HepG2 (cell line): ENCODE data around the gene CTAGE1. TPM values are rescaled to one million over a fixed set of nuclear protein-coding genes. Genes with fewer than 3 reads are reported as not detected.

Source experiments
- ATAC-seq: fragments of 200-7000 bp; cut with Tn5 transposase; 3 replicates; pipeline ENCODE4 v1.9.1; 2020; ENCODE audit warnings: mild to moderate bottlenecking, moderate library complexity
- BruUV-seq: library from RNA; stranded (reverse); fragments of 400-500 nt; replicated peaks from 2 replicates; lab custom pipeline; 2021; lab: Mats Ljungman, UMichigan
- CTCF ChIA-PET: fragments of 300-600 bp; formaldehyde crosslinking; extraction: SDS; loops from one replicate; lab custom pipeline; 2021; ENCODE audit warnings: low total read pairs, inconsistent platforms, low intra/inter-chr PET ratio; lab: Yijun Ruan, JAX
- POLR2A ChIA-PET: fragments of 350-600 bp; sonication (Branson Sonifier 250); formaldehyde crosslinking; loops from one replicate; lab custom pipeline; 2020; ENCODE audit warnings: antibody characterized with exemption, inconsistent platforms; lab: Yijun Ruan, JAX
- DNase-seq: peaks from one replicate; pipeline ENCODE4 v3.0.0-alpha.2; 2015; ENCODE audit warnings: low spot score
- FAIRE-seq: peaks from 3 replicates; lab custom pipeline; 2011; peaks lifted over from hg19 to GRCh38; lab: Jason Lieb, UNC
- H2AFZ ChIP-seq: one replicate; pipeline ENCODE4 v1.6.1; 2011; ENCODE audit warnings: low read length, inconsistent platforms
- H3K27ac ChIP-seq: fragments of 300-600 bp; 3 replicates; pipeline ENCODE4 v1.8.0; 2011; ENCODE audit warnings: mixed run types, mild to moderate bottlenecking, mixed read lengths, low read length, inconsistent platforms; ENCODE audit not compliant: insufficient read depth; ENCODE audit errors: extremely low read length
- H3K27me3 ChIP-seq, 2 experiments: fragments of 200-600 bp in 1 of 2; 2 replicates in 1 of 2; 3 replicates in 1 of 2; pipeline versions ENCODE4 v1.6.0 to v1.8.0; 2011; ENCODE audit warnings: low read length in 2 of 2, mild to moderate bottlenecking in 2 of 2, moderate library complexity in 2 of 2, inconsistent platforms in 1 of 2; ENCODE audit not compliant: insufficient read depth in 2 of 2, control insufficient read depth in 1 of 2
- H3K36me3 ChIP-seq, 2 experiments: fragments of 200-600 bp in 1 of 2; replicated peaks in 1 of 2; 2 replicates in 1 of 2; 3 replicates in 1 of 2; pipeline versions ENCODE4 v1.5.1 to v1.8.0; 2011; ENCODE audit warnings: low read length in 2 of 2, inconsistent platforms in 1 of 2; ENCODE audit not compliant: insufficient read depth in 2 of 2, control insufficient read depth in 1 of 2
- H3K4me1 ChIP-seq: 2 replicates; pipeline ENCODE4 v1.5.1; 2012; ENCODE audit warnings: low read length, inconsistent platforms; ENCODE audit not compliant: insufficient read depth
- H3K4me2 ChIP-seq: 2 replicates; pipeline ENCODE4 v1.6.0; 2011; ENCODE audit warnings: low read depth, low read length, inconsistent platforms
- H3K4me3 ChIP-seq, 3 experiments: fragments of 200-600 bp in 1 of 3; sonication (generic), shearing (Covaris generic) in 1 of 3; replicated peaks in 1 of 3; 2 replicates each; pipeline ENCODE4 v1.5.1; 2011 to 2016; ENCODE audit warnings: low read length in 3 of 3, inconsistent platforms in 2 of 3, low read depth in 2 of 3, mild to moderate bottlenecking in 2 of 3, control low read depth in 1 of 3, mixed read lengths in 1 of 3; ENCODE audit not compliant: insufficient read depth in 1 of 3
- H3K79me2 ChIP-seq: one replicate; pipeline ENCODE4 v1.6.1; 2011; ENCODE audit warnings: low read length, inconsistent platforms; ENCODE audit not compliant: insufficient read depth
- H3K9ac ChIP-seq: 2 replicates; pipeline ENCODE4 v1.6.0; 2011; ENCODE audit warnings: mild to moderate bottlenecking, low read depth, low read length, inconsistent platforms; ENCODE audit not compliant: insufficient read depth
- H3K9me3 ChIP-seq: 2 replicates; pipeline ENCODE4 v1.5.1; 2012; ENCODE audit warnings: mild to moderate bottlenecking, low read length
- H4K20me1 ChIP-seq: 2 replicates; pipeline ENCODE4 v1.6.0; 2011; ENCODE audit warnings: inconsistent platforms, mild to moderate bottlenecking, low read length, moderate library complexity; ENCODE audit not compliant: insufficient read depth
- CHD2 ChIP-seq: IDR thresholded peaks from 2 replicates; pipeline ENCODE4 v1.6.1; 2011; ENCODE audit warnings: low read depth, low read length, improper control_type of control experiment
- JARID2 ChIP-seq: sonication (generic); formaldehyde crosslinking; IDR thresholded peaks from 2 replicates; pipeline ENCODE4 v1.8.1; 2023; ENCODE audit warnings: missing genetic modification reagents, inconsistent platforms; ENCODE audit not compliant: insufficient replicate concordance
- KLF9 ChIP-seq: IDR thresholded peaks from 2 replicates; pipeline ENCODE4 v1.6.1; 2016; ENCODE audit warnings: low read depth
- SKIL ChIP-seq: sonication (generic); formaldehyde crosslinking; IDR thresholded peaks from 2 replicates; pipeline ENCODE4 v1.8.0; 2022; ENCODE audit warnings: missing genetic modification reagents, mild to moderate bottlenecking, moderate library complexity, borderline replicate concordance
- SPEN ChIP-seq: sonication (generic); formaldehyde crosslinking; IDR thresholded peaks from 2 replicates; pipeline ENCODE4 v1.5.1; 2020; ENCODE audit warnings: low read depth, mild to moderate bottlenecking, missing genetic modification reagents
- SRF ChIP-seq: IDR thresholded peaks from 2 replicates; pipeline ENCODE4 v1.6.1; 2011; ENCODE audit warnings: mild to moderate bottlenecking, low read depth, low read length, moderate library complexity
- TP53 ChIP-seq: sonication (generic); formaldehyde crosslinking; conservative IDR thresholded peaks from 2 replicates; pipeline ENCODE4 v1.4.0; 2020; ENCODE audit warnings: missing genetic modification reagents
- ZFP36L2 ChIP-seq: sonication (generic); formaldehyde crosslinking; IDR thresholded peaks from 2 replicates; pipeline ENCODE4 v1.4.0; 2020; ENCODE audit warnings: missing genetic modification reagents
- ZFP82 ChIP-seq: sonication (generic); formaldehyde crosslinking; IDR thresholded peaks from 2 replicates; pipeline ENCODE4 v1.5.1; 2020; ENCODE audit warnings: mild to moderate bottlenecking, missing genetic modification reagents, borderline replicate concordance
- ZIK1 ChIP-seq: sonication (generic); formaldehyde crosslinking; IDR thresholded peaks from 2 replicates; pipeline ENCODE4 v1.5.0; 2020; ENCODE audit warnings: mild to moderate bottlenecking, low read depth, missing genetic modification reagents, borderline replicate concordance
- ZNF10 ChIP-seq: sonication (generic); formaldehyde crosslinking; IDR thresholded peaks from 2 replicates; pipeline ENCODE4 v1.4.0; 2020; ENCODE audit warnings: mild to moderate bottlenecking, low read depth, missing genetic modification reagents, borderline replicate concordance
- ZNF564 ChIP-seq: sonication (generic); formaldehyde crosslinking; IDR thresholded peaks from 2 replicates; pipeline ENCODE4 v1.8.1; 2023; ENCODE audit warnings: mild to moderate bottlenecking, missing genetic modification reagents
- ZNF577 ChIP-seq: sonication (generic); formaldehyde crosslinking; IDR thresholded peaks from 2 replicates; pipeline ENCODE4 v1.4.0; 2020; ENCODE audit warnings: mild to moderate bottlenecking, low read depth, missing genetic modification reagents, borderline replicate concordance
- ZNF670 ChIP-seq: sonication (generic); formaldehyde crosslinking; IDR thresholded peaks from 2 replicates; pipeline ENCODE4 v1.8.0; 2022; ENCODE audit warnings: mild to moderate bottlenecking, missing genetic modification reagents, borderline replicate concordance
- ZNF878 ChIP-seq: sonication (generic); formaldehyde crosslinking; IDR thresholded peaks from 2 replicates; pipeline ENCODE4 v1.8.1; 2023; ENCODE audit warnings: mild to moderate bottlenecking, missing genetic modification reagents, moderate library complexity
- WGBS: methylation state at CpG from one replicate; pipeline ENCODE4 v1.1.6; 2017; ENCODE audit warnings: low lambda C conversion rate; 5-methylcytosine and 5-hydroxymethylcytosine counted together
- in situ Hi-C: cut with HindIII; loops from 2 replicates; pipeline ENCODE4 v1.10.0; 2017; ENCODE audit warnings: low pct_unique_long_range_greater_than_20kb; ENCODE audit not compliant: extremely low pct_ligation_motif_present
- intact Hi-C: fragments of 100-400 bp; cut with micrococcal nuclease; formaldehyde crosslinking; loops from one replicate; pipeline ENCODE4 v1.10.0; 2022; ENCODE audit not compliant: unreplicated experiment
- polyA plus RNA-seq, 8 experiments: library from polyadenylated mRNA; depleted of rRNA in 3 of 8; stranded (reverse) in 7 of 8; unstranded in 1 of 8; fragments of >200 nt; fragmentation: Illumina TruSeq in 4 of 8; extraction: Trizol in 4 of 8; gene quantifications; 2 replicates each; pipeline versions ENCODE4 v1.2.1 to v1.2.3, GENCODE V29; 2011 to 2016; ENCODE audit warnings: low read depth in 4 of 8, missing spikeins in 1 of 8, mixed read lengths in 1 of 8; ENCODE audit not compliant: insufficient read depth in 1 of 8
- total RNA-seq, 5 experiments: library from RNA; depleted of rRNA; stranded (reverse); fragments of >200 nt; fragmentation: Illumina TruSeq; extraction: Trizol; gene quantifications; 2 replicates each; pipeline ENCODE4 v1.2.3, GENCODE V29; 2016; ENCODE audit warnings: low read depth in 1 of 5
- TF ChIP-seq, protein P1 (sequence below): sonication (generic); formaldehyde crosslinking; IDR thresholded peaks from 2 replicates; pipeline ENCODE4 v1.5.0; 2020; ENCODE audit warnings: missing genetic modification reagents

CTAGE1 gene
- total and polyA plus RNA-seq, 2 of the 13 experiments (the other 11 are each of a cell fraction or from before 2014, with no cell fraction given), result 0.02 TPM; not detected in 1

DNA sequence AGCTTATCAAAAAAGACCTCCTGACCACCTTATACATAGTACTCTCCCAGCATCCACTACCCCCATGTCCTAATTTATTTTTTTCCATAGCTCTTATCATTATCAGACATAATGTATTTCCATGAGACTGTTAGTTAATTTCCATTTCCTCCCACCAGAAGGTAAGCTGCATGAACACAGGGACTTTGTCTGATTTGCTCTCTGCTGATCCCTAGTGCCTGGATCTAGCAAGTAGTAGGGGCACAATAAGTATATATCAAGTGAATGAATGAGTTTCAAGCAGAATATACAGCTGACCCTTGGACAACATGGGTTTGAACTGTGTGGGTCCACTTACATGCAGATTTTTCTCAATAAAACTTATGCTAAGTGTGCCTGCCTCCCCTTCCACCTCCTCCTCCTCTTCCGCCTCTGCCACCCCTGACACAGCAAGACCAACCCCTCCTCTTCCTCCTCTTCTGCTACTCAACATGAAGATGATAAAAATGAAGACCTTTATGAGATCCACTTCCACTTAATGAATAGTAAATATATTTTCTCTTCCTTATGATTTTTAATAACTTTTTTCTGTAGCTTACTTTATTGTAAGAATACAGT, 53.8 kb downstream of the CTAGE1 start:
- no peak overlapping the region for H3K27ac ChIP-seq
- no peak for TF ChIP-seq TP53 (CRISPR knock-in tag)
- TF ChIP-seq, protein P1, sequence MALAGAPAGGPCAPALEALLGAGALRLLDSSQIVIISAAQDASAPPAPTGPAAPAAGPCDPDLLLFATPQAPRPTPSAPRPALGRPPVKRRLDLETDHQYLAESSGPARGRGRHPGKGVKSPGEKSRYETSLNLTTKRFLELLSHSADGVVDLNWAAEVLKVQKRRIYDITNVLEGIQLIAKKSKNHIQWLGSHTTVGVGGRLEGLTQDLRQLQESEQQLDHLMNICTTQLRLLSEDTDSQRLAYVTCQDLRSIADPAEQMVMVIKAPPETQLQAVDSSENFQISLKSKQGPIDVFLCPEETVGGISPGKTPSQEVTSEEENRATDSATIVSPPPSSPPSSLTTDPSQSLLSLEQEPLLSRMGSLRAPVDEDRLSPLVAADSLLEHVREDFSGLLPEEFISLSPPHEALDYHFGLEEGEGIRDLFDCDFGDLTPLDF, result no peak
- no peak for TF ChIP-seq JARID2
- no peak for TF ChIP-seq ZIK1 (CRISPR knock-in tag)
- no peak for TF ChIP-seq ZNF564 (CRISPR knock-in tag)
- no peak for TF ChIP-seq ZNF10 (CRISPR knock-in tag)
- TF ChIP-seq SKIL (CRISPR knock-in tag), result no peak
- TF ChIP-seq SPEN (CRISPR knock-in tag), result no peak
- TF ChIP-seq SRF, result no peak
- TF ChIP-seq ZNF670 (CRISPR knock-in tag), result no peak
- no peak for TF ChIP-seq ZFP82
- TF ChIP-seq CHD2, result no peak
- no peak for TF ChIP-seq ZFP36L2 (CRISPR knock-in tag)
- no peak for TF ChIP-seq KLF9 (CRISPR knock-in tag)
- TF ChIP-seq ZNF577 (CRISPR knock-in tag), result no peak
- no peak for TF ChIP-seq ZNF878
- TF ChIP-seq, all 625 proteins: peak for 0
- Histone ChIP-seq H3K4me2 (no peak overlapping the region), H3K4me1 (no peaks in the 10 kb centered on the region), H3K9me3 (no peaks in the 10 kb centered on the region), H3K4me3 (no peak overlapping the region), H3K79me2 (no peaks in the 10 kb centered on the region), H4K20me1 (no peaks in the 10 kb centered on the region), H2AFZ (no peak overlapping the region), H3K27me3 (no peaks in the 10 kb centered on the region; a peak in 1 of 5 replicates), H3K9ac (no peak overlapping the region), H3K36me3 (no peaks in the 10 kb centered on the region)
- ChIA-PET POLR2A (no interaction called here), CTCF (no interaction called here)
- FAIRE-seq (no peak), DNase-seq (no peak), ATAC-seq (no peak)
- 52% methylated on average over 1 of the region's 1 CpG for WGBS
- in situ Hi-C loops, result no loop called here
- BruUV-seq, result no TSS peak
- intact Hi-C loops, result no loop called here
